GM19328 (cell line): Measurements from ENCODE around the gene SLC8A2.

Source experiments
- ATAC-seq: cut with Tn5 transposase; IDR thresholded peaks from one replicate; pipeline ENCODE4 v1.9.1; 2021; ENCODE audit warnings: mild to moderate bottlenecking, moderate library complexity; ENCODE audit not compliant: unreplicated experiment

SLC8A2 gene

GRCh38 chr19:47505506-47505905 is 33.8 kb upstream of the SLC8A2 start:
- ATAC-seq, result no peak

GRCh38 chr19:47503826-47504150 is 32.1 kb upstream of the SLC8A2 start:
- ATAC-seq, result no peak

- no peak for ATAC-seq
Measured at GRCh38 chr19:47503130-47503825, 31.6 kb upstream of the SLC8A2 start.

DNA sequence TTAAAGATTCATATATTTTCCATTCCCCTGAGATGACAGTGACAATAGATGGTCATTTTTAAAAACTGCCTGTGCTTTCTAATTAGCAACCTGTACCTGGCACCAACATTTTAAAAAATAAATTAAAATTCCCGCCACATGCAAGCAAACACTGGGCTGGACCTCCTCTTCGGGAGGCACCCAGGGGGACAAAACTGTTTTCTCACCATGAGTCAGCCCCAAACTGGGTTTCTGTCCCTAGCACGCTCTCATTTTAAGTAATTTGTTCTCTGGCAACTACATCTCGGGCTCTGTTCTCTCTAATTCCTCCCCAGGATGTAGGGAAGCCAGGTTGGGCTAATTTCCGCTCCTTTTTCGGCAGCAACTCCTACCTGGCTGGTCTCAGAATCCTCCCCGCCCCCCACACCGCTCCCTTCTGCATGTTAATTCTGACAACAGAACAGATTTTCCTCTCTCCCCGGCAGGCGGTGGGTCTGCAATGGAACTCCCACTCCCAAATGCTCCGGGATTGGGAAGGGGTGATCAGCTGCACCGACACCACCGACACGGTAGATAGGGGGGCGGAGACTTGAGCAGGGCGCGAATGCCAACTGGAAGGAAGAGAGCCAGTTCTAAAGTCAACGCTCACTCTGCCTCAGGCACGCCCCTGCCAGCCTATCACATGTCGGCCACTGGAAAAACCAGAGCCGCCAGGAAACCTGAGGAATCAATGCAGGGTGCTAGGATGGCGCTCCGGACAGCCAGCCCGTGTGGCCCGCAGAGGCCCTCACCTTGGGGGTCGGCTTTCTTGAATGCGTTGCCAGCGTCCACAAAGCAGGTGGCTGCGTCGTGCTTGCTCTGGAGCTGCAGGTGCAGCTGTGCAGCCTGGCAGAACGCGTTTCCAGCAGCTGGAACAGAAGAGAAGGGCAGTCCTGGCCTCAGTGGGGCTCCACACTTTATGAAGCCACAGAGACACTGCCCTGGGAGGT is 28.5 kb upstream of the SLC8A2 start:
- ATAC-seq, result no peak

DNA sequence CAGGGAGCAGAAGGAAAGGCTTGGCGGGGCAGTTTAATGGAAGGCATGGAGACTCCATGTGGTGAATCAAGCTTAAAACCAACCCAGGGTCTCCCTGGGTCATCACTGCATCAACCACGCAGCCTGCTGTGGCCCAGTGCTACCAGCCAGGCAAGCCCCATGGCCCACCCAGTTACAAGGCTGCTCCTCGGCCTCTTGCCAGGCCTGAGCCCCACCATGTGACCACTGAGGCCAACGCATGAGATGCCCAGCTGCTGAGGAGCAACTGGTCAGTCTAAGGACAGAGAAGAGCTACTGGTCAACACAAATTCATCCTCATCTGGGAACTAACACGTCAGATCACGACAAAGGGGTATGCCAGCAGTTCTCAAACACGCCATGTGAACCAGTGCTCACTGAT is 27.7 kb upstream of the SLC8A2 start:
- ATAC-seq, result no peak

DNA sequence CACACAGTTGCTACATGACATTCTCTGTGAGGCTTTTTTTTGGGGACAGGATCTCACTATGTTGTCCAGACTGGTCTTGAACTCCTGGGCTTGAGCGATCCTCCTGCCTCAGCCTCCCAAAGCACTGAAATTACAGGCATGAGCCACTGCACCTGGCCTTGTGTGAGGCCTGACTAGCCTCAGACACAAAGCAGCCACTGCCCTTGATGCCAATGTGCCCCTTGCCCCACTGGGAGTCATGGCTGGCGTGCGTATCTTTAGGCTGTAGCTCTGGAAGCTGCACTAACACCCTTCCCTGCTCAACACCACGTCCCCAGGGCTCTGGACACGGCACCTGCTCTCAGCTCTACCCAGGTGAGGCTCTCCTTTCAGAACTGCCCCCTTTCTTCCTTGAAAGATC is 26.9 kb upstream of the SLC8A2 start:
- ATAC-seq, result no peak

GRCh38 chr19:47497821-47498520 is 26.3 kb upstream of the SLC8A2 start:
- ATAC-seq, result no peak

DNA sequence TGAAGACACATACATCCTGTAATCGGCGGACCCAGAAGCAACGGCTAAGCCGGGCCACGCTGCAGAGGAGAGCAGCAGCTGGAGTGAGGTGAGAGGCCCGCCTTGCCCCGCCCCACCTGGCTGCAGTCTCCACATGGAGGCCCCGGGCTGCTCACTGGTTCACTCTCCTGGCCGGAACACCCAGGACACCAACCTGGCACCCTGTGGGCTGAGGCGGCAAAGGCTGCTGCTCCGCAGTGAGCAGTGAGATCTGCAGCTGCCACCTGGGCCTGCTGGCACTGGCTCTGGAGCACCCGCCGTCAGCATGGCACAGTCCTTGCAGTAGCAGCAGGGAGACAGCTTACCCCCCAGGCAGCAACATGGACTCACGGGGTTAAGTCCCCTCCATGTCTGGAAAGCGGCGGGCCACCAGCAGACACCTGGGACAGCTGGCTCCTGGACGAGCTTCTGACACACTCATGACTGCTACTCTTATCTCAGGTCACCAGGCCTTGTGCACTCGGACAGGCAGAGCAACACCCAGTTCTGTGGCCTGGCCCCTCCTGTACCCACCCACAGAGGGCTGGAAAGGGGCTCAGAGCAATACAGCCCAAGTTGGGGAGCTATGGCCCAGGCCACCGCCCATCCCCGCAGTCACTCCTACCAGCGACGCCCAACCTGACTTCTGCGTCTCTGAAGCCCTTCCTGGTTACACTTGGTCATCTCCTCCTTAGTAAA is 25.5 kb upstream of the SLC8A2 start:
- no peak for ATAC-seq

- ATAC-seq, result no peak
Measured at GRCh38 chr19:47495478-47496372, 24.0 kb upstream of the SLC8A2 start.

GRCh38 chr19:47494729-47495128 is 23.0 kb upstream of the SLC8A2 start:
- no peak for ATAC-seq

- no peak for ATAC-seq
Measured at GRCh38 chr19:47494211-47494547, 22.5 kb upstream of the SLC8A2 start.

DNA sequence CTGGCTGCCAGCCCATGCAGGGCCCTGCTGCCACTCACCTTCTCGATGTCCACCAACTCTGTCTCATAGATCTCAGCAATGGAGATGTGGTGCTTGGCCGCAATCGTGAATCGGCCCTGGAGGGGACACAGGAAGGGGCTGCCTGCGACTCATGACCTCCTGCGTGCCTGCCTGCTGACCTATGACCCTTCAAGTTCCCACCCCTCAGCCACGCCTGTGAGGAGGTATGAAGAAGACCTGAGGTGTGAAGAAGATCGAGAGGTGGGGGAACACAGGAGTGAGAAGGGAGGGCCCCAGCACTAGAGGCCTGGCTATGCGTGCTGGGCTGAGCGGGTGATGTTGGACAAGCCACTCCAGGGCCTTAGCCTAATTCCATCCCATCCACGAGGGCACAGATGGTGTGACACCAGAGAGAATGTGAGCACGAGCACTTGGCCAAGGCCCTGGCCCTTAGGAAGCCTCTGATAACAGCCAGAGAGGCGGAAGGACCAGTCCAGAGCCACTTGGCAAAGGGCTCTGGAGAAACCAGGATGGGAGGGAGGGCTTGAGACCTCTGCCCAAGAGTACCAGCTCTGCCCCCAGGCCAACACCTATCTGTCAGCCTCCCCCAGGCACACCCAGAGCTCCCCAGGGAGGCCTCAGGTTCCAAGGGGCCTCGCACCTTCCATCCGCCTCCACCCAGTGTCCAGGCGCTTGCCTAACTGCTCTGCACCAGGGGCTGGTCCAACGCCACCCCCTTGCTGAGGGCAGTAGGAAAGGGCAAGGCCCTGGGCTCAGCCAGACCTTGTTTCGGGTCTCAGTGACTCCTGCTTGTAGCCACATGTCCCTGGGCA is 21.9 kb upstream of the SLC8A2 start:
- ATAC-seq, result no peak

DNA sequence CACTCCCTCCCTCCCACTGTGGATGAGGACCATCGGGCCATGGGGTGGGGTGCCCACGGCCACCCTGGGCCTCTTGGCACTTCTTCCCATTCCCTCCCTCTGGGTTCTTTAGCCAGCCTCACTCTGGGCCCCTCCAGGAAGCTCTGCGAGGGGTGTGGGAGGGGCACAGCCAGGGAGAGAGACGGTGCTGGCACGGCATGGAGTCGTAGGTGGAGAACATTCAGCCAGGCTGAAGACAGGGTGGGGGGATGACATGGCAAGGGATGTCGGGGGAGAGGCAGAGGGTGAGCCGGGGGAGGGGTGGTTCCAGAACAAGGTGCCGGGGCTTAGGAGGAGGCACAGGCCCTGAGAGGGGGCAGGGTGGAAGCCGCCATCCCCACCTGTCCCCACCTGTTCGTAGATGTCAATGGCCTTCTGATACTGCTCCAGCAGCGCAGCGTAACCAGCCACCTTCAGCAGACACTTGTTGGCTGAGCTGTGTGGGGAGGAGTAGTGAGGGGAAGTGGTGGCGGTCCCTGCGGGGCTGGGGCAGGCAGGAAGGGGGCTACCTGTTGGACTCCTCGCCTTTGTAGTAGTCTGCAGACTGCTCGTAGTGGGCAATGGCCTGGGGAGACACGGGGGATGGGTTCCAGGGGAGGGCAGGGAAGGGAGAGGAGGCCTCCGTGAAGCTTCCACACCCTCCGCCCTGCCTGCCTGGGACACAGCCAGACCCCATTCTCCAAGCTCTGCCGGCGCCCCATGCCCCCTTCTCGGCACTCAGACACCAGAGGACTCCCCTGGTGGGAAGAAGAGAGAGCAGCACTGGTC is 21.1 kb upstream of the SLC8A2 start:
- no peak for ATAC-seq

- ATAC-seq, result no peak
Measured at GRCh38 chr19:47492137-47492533, 20.4 kb upstream of the SLC8A2 start.

DNA sequence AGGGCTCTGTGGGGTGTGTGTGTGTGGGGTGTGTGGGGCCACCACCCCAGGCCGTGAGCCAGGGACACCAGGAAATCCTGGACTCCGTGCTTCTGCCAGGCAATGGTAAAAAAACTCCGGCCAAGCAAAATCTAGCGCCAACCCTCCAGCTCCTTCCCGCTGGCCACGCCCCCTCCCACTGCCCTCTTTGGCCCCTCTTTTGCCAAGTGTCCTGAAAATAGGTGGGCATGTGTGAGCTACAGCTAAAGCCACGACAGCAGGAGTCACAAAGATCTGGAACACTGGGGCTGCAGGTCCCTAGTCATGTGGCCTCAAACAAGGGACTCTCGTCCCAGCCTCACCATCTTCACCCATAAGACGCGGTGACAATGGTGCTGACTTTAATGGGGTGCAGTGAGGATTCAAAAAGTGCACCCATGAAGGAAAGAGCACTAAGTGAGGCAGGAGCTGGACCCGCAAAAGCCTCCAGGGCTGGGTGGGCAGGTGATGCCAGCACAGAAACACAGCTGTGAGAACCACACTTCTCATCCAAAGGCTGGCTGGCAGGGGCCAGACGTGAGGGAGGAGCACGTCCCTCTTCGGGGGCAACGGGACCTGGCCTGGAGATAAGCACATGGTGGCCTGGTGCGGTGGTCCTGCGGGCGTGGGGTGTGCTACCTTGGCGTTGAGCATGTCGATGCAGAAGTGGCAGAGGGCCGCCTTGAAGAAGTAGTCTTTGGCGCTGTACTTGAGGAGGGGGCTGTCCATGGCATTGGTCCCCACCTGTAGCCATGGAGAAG is 19.9 kb upstream of the SLC8A2 start:
- ATAC-seq, result no peak

DNA sequence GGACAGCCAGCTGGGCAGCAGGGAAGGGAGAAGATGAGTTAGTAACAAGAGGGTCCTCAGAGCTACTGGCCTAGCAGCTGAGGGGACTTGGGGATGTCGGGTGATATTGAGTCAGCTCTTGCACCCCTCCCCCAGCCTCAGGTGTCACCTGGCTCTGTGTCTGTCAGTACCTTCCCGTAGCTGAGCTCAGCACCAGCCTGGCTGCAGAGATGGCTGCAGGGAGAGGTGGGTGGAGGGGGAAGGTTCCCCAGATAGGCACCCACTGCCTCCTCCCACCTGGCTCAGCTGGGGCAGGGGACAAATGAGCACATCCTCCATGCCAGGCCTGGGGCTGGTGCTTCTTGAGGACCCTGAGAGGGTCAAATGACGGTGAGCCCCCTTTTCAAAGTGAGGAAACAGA is 19.2 kb upstream of the SLC8A2 start:
- no peak for ATAC-seq

DNA sequence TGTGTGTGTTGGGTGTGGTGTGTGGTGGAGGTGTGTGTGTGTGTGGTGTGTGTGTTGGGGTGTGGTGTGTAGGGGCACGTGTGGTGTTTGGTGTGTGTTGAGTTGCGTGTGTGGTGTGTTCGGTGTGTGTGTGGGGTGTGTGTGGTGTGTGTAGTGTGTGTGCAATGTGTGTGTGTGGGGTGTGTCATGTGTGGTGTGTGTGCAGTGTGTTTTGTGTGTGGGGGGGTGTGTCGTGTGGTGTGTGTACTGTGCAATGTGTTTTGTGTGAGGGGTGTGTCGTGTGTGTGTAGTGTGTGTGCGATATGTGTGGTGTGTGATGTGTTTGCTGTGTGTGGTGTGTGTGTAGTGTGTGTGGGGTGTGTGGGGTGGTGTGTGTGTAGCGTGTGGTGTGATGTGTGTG is 18.3 kb upstream of the SLC8A2 start:
- no peak for ATAC-seq
